ENCODE data around the gene PTK7.

PTK7 gene

DNA sequence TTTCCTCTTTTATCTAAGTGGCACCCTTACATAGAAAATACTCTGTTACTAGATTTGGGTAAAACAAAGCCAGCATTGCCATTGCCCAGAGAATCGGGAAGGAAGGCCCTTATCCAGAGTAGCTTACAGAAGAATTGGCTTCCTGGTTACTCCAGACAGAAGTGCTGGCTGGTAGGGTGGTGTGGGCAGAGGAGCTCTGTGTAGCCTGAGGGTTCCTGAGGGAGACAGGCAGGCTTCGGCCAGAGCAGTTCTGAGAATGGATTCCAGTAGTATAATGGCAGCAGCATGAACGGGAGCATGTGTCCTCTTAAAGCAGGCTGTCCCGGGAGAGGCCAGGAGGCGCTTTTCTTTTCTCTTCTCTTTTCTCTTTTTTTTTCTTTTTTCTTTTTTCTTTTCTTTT is 117.8 kb downstream of the PTK7 start:
- Histone ChIP-seq H3K4me3 (ENCODE audit: low read depth, low read length) (no peak overlapping the region), H3K27me3 (ENCODE audit: control insufficient read depth, insufficient read depth, low read length) (no peaks in the 10 kb centered on the region), H3K9ac (ENCODE audit: low read length) (no peak overlapping the region), H3K4me1 (ENCODE audit: control insufficient read depth, insufficient read depth, low read length) (no peaks in the 10 kb centered on the region), H3K36me3 (ENCODE audit: control insufficient read depth, insufficient read depth, low read length) (0 out of 2 replicates have a peak, but pooled peaks cover 15% of the 10 kb centered on the region), H3K9me3 (ENCODE audit: control insufficient read depth, insufficient read depth, low read depth, low read length) (no peaks in the 10 kb centered on the region), H3K27ac (ENCODE audit: low read depth, low read length) (no peak overlapping the region)

DNA sequence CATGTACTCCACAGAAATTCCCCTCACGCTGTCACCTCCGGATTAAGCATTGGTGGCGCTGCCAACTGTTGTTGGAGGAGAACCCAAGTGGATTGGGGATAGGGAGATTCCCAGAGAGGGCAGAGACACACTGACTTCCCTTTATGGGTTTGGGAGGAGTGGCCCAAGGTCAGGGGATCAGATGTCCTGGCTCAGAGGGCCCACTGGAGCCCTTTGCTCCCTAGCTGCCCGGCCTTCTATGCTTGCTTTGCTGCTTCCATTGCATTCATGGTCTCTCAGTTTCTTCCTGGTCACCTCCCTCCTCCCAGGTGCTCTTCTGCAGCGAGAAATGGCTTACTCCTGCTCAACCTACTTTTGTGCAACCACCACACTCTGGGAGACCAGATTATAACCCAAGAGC is 120.2 kb downstream of the PTK7 start:
- Histone ChIP-seq H3K4me1 (ENCODE audit: control insufficient read depth, insufficient read depth, low read length) (no peaks in the 10 kb centered on the region), H3K4me3 (ENCODE audit: low read depth, low read length) (no peak overlapping the region), H3K36me3 (ENCODE audit: control insufficient read depth, insufficient read depth, low read length) (0 out of 2 replicates have a peak, but pooled peaks cover 20% of the 10 kb centered on the region), H3K9me3 (ENCODE audit: control insufficient read depth, insufficient read depth, low read depth, low read length) (no peaks in the 10 kb centered on the region), H3K9ac (ENCODE audit: low read length) (no peak overlapping the region), H3K27me3 (ENCODE audit: control insufficient read depth, insufficient read depth, low read length) (no peaks in the 10 kb centered on the region), H3K27ac (ENCODE audit: low read depth, low read length) (no peak overlapping the region)

DNA sequence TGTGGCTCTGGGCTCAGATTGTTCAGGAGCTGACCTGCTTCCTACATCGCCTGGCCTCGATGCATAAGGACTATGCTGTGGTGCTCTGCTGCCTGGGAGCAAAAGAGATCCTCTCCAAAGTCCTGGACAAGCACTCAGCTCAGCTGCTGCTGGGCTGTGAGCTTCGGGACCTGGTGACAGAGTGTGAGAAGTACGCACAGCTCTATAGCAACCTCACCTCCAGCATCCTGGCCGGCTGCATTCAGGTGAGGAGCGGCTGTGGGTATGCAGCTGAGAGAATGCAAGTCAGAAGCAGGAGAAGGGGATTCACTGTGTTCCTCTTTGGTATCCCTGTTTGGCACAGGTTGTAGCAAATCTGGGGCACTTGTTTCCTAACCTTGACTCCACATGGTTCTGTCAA is 123.8 kb downstream of the PTK7 start:
- Histone ChIP-seq H3K9me3 (ENCODE audit: control insufficient read depth, insufficient read depth, low read depth, low read length) (no peaks in the 10 kb centered on the region), H3K4me1 (ENCODE audit: control insufficient read depth, insufficient read depth, low read length) (no peaks in the 10 kb centered on the region), H3K36me3 (ENCODE audit: control insufficient read depth, insufficient read depth, low read length) (0 out of 2 replicates have a peak, but pooled peaks cover 17% of the 10 kb centered on the region), H3K9ac (ENCODE audit: low read length) (no peak overlapping the region), H3K27me3 (ENCODE audit: control insufficient read depth, insufficient read depth, low read length) (no peaks in the 10 kb centered on the region), H3K27ac (ENCODE audit: low read depth, low read length) (no peak overlapping the region), H3K4me3 (ENCODE audit: low read depth, low read length) (no peak overlapping the region)

DNA sequence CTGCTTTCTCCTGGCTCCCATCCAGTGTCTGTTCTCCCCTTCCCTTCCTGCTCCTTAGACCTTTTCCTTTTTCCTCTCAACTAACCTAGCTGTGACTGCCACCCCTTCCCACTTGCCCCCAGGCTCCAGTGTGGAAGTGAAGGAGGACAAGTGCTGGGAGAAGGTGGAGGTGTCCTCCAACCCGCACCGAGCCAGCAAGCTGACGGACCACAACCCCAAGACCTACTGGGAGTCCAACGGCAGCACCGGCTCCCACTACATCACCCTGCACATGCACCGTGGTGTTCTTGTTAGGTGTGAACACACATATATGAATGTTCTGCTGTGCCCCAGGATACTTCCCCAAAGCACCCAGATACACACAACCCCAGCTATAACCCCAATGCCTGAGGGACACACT is 124.4 kb downstream of the PTK7 start:
- Histone ChIP-seq H3K9ac (ENCODE audit: low read length) (no peak overlapping the region), H3K36me3 (ENCODE audit: control insufficient read depth, insufficient read depth, low read length) (0 out of 2 replicates have a peak, but pooled peaks cover 13% of the 10 kb centered on the region), H3K27ac (ENCODE audit: low read depth, low read length) (no peak overlapping the region), H3K4me1 (ENCODE audit: control insufficient read depth, insufficient read depth, low read length) (no peaks in the 10 kb centered on the region), H3K9me3 (ENCODE audit: control insufficient read depth, insufficient read depth, low read depth, low read length) (no peaks in the 10 kb centered on the region), H3K4me3 (ENCODE audit: low read depth, low read length) (no peak overlapping the region), H3K27me3 (ENCODE audit: control insufficient read depth, insufficient read depth, low read length) (no peaks in the 10 kb centered on the region)

DNA sequence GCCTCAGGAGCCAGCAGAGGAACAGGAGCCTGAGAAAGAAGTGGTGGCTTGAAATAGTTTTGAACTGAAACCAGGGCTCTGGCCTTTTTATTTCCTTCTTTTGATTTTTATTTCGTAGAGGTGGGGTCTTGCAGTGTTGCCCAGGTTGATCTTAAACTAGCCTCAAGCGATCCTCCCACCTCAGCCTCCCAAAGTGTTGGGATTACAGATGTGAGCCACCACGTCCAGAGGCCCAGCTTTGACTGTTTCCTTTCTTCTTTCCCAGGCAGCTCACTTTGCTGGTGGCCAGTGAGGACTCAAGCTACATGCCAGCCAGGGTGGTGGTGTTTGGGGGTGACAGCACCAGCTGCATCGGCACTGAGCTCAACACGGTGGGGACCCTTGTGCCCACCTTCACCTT is 126.3 kb downstream of the PTK7 start:
- Histone ChIP-seq H3K27ac (ENCODE audit: low read depth, low read length) (no peak overlapping the region), H3K9ac (ENCODE audit: low read length) (no peak overlapping the region), H3K4me3 (ENCODE audit: low read depth, low read length) (no peak overlapping the region), H3K27me3 (ENCODE audit: control insufficient read depth, insufficient read depth, low read length) (no peaks in the 10 kb centered on the region), H3K4me1 (ENCODE audit: control insufficient read depth, insufficient read depth, low read length) (no peaks in the 10 kb centered on the region), H3K36me3 (ENCODE audit: control insufficient read depth, insufficient read depth, low read length) (0 out of 2 replicates have a peak, but pooled peaks cover 5% of the 10 kb centered on the region), H3K9me3 (ENCODE audit: control insufficient read depth, insufficient read depth, low read depth, low read length) (no peaks in the 10 kb centered on the region)

DNA sequence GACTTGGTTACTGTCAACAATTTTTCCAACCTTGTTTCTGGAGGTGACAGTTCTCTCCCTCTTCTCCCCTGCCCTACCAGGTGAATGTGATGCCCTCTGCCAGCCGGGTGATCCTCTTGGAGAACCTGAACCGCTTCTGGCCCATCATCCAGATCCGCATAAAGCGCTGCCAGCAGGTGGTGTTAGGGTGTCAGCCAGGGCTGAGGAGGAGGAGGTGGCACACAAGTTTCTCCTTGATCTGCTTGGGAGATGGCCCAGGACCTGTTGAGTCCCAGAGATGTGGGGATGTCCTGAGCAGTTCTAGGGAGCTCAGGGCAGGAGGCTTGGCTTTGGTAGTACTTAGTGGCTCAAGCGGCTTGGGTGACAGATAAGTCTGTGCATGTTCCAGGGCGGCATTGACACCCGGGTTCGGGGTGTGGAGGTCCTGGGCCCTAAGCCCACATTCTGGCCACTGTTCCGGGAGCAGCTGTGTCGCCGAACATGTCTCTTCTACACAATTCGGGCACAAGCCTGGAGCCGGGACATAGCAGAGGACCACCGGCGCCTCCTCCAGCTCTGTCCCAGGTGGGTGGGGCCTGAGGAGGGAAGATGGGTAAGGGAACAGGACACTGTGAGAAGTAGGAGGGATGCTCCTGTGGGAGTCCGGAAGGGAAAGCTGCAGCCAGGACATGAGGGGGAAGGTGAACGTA is 127.1 kb downstream of the PTK7 start:
- Histone ChIP-seq H3K27me3 (ENCODE audit: control insufficient read depth, insufficient read depth, low read length) (no peaks in the 10 kb centered on the region), H3K9me3 (ENCODE audit: control insufficient read depth, insufficient read depth, low read depth, low read length) (no peaks in the 10 kb centered on the region), H3K27ac (ENCODE audit: low read depth, low read length) (no peak overlapping the region), H3K4me3 (ENCODE audit: low read depth, low read length) (no peak overlapping the region), H3K4me1 (ENCODE audit: control insufficient read depth, insufficient read depth, low read length) (no peaks in the 10 kb centered on the region), H3K9ac (ENCODE audit: low read length) (no peak overlapping the region), H3K36me3 (ENCODE audit: control insufficient read depth, insufficient read depth, low read length) (0 out of 2 replicates have a peak, but pooled peaks cover 5% of the 10 kb centered on the region)

DNA sequence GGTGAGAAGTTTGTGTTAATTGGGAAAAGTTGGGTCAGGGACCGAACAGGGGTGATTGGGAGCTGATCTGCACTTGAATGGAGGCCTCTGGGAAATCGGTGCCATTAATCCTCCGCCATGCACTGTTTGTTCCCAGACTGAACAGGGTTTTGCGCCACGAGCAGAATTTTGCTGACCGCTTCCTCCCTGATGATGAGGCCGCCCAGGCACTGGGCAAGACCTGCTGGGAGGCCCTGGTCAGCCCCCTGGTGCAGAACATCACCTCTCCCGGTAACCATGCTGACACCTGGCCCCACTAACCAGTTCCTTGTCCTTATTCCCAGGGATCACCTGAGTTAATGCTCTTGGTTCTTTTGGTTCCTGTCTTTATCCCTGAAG is 127.6 kb downstream of the PTK7 start:
- Histone ChIP-seq H3K9me3 (ENCODE audit: control insufficient read depth, insufficient read depth, low read depth, low read length) (no peaks in the 10 kb centered on the region), H3K9ac (ENCODE audit: low read length) (no peak overlapping the region), H3K4me3 (ENCODE audit: low read depth, low read length) (no peak overlapping the region), H3K4me1 (ENCODE audit: control insufficient read depth, insufficient read depth, low read length) (no peaks in the 10 kb centered on the region), H3K27me3 (ENCODE audit: control insufficient read depth, insufficient read depth, low read length) (no peaks in the 10 kb centered on the region), H3K27ac (ENCODE audit: low read depth, low read length) (no peak overlapping the region), H3K36me3 (ENCODE audit: control insufficient read depth, insufficient read depth, low read length) (0 out of 2 replicates have a peak, but pooled peaks cover 5% of the 10 kb centered on the region)

DNA sequence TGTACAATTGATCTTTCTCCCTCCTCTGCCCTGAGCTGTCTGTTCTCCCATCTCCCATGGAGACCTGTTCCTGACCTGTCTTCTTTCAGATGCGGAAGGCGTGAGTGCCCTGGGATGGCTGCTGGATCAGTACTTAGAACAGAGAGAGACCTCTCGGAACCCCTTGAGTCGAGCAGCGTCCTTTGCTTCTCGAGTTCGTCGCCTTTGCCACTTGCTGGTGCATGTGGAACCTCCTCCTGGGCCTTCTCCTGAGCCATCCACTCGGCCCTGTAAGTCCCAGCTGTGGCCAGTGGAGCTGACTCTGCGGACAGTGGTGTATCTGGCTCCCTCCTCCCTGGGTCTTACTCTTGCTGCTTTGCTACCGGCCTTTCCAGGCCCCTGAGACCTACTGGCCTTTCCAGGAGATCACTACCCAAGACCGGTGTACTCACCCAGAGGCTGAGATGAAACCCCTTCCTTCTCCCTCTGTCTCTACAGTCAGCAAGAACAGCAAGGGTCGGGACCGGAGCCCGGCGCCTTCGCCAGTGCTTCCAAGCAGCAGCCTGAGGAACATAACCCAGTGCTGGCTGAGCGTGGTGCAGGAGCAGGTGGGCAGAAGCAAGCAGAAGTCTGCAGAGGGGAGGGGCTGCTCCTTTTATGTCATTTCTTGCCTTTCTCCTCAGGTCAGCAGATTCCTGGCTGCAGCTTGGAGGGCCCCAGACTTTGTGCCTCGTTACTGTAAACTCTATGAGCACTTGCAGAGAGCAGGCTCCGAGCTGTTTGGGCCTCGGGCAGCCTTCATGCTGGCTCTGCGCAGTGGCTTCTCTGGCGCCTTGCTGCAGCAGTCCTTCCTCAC is 128.4 kb downstream of the PTK7 start:
- Histone ChIP-seq H3K4me1 (ENCODE audit: control insufficient read depth, insufficient read depth, low read length) (no peaks in the 10 kb centered on the region), H3K27me3 (ENCODE audit: control insufficient read depth, insufficient read depth, low read length) (no peaks in the 10 kb centered on the region), H3K27ac (ENCODE audit: low read depth, low read length) (no peak overlapping the region), H3K4me3 (ENCODE audit: low read depth, low read length) (no peak overlapping the region), H3K9me3 (ENCODE audit: control insufficient read depth, insufficient read depth, low read depth, low read length) (no peaks in the 10 kb centered on the region), H3K36me3 (ENCODE audit: control insufficient read depth, insufficient read depth, low read length) (0 out of 2 replicates have a peak, but pooled peaks cover 5% of the 10 kb centered on the region), H3K9ac (ENCODE audit: low read length) (no peak overlapping the region)

DNA sequence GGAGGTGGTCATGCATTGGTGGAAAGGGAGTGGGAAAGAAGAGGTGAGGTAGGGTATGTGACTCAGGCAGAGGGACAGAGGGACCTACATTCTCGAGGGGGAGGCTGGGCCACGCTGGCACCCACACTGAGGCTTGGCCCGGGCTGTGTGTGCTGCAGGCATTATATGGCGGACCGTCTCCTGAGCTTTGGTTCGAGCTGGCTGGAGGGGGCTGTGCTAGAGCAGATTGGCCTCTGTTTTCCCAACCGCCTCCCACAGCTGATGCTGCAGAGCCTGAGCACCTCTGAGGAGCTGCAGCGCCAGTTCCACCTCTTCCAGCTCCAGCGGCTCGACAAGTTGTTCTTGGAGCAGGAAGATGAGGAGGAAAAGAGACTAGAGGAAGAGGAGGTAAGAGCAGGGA is 129.7 kb downstream of the PTK7 start:
- no peaks in the 10 kb centered on the region for H3K4me1 ChIP-seq (ENCODE audit: control insufficient read depth, insufficient read depth, low read length)
- H3K9ac ChIP-seq (ENCODE audit: low read length), result no peak overlapping the region
- H3K27me3 ChIP-seq (ENCODE audit: control insufficient read depth, insufficient read depth, low read length), result no peaks in the 10 kb centered on the region
- no peaks in the 10 kb centered on the region for H3K9me3 ChIP-seq (ENCODE audit: control insufficient read depth, insufficient read depth, low read depth, low read length)
- no peak overlapping the region for H3K4me3 ChIP-seq (ENCODE audit: low read depth, low read length)
- 0 out of 2 replicates have a peak, but pooled peaks cover 2% of the 10 kb centered on the region for H3K36me3 ChIP-seq (ENCODE audit: control insufficient read depth, insufficient read depth, low read length)
- H3K27ac ChIP-seq (ENCODE audit: low read depth, low read length), result no peak overlapping the region

DNA sequence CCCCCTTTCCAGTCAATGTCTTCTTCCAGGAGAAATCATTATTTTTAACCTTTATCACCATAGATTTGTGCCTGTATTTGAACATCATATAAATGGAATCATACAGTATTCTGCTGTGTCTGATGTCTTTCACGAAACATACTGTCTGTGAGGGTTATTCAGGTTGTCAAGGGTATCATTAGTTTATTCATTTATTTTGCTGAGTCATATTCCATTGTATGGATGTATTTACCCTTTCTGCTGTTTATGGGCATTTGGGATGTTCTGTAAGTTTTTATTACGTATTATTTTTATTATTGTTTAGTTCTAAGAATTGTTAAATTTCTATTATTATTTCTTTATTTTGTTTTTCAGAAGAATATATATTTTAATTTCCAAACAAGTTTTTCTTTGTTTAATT is 131.2 kb downstream of the PTK7 start:
- H3K36me3 ChIP-seq (ENCODE audit: control insufficient read depth, insufficient read depth, low read length), result no peaks in the 10 kb centered on the region
- no peak overlapping the region for H3K9ac ChIP-seq (ENCODE audit: low read length)
- H3K27ac ChIP-seq (ENCODE audit: low read depth, low read length), result no peak overlapping the region
- no peaks in the 10 kb centered on the region for H3K9me3 ChIP-seq (ENCODE audit: control insufficient read depth, insufficient read depth, low read depth, low read length)
- H3K27me3 ChIP-seq (ENCODE audit: control insufficient read depth, insufficient read depth, low read length), result no peaks in the 10 kb centered on the region
- no peaks in the 10 kb centered on the region for H3K4me1 ChIP-seq (ENCODE audit: control insufficient read depth, insufficient read depth, low read length)
- no peak overlapping the region for H3K4me3 ChIP-seq (ENCODE audit: low read depth, low read length)

Data from HUES6 (cell line).